ENCODE data around the gene TNFRSF1A. TPM values are rescaled to one million over a fixed set of nuclear protein-coding genes. Genes with fewer than 3 reads are reported as not detected.

Gene TNFRSF1A
- total RNA-seq, 1 experiment from 2014 or later: 59.9 TPM

GRCh38 chr12:6330192-6330591, 11.7 kb downstream of the TNFRSF1A start:
- Histone ChIP-seq H4K8ac (replicated peaks; ENCODE audit: insufficient read length, low read depth, low read length) (no peak overlapping the region), H2AK5ac (ENCODE audit: insufficient read length, low read length) (no peak overlapping the region), H2BK5ac (ENCODE audit: insufficient read length, low read length) (no peak overlapping the region), H3K4me1 (ENCODE audit: insufficient read depth, low read length) (peaks cover 8% of the 10 kb centered on the region; the same call in 1 of the 2 replicates), H3K9ac (ENCODE audit: extremely low read depth, insufficient read length, low read length) (no peak overlapping the region), H3K79me2 (ENCODE audit: insufficient read depth, low read length) (peaks cover 1% of the 10 kb centered on the region; the same call in 1 of the 2 replicates), H3K9me3 (ENCODE audit: control insufficient read depth, low read depth, low read length) (no peaks in the 10 kb centered on the region), H2BK20ac (ENCODE audit: low read depth, low read length, poor library complexity, severe bottlenecking) (no peak overlapping the region), H3K79me1 (ENCODE audit: insufficient read depth, low read depth, low read length, poor library complexity, severe bottlenecking) (no peaks in the 10 kb centered on the region), H3K56ac (ENCODE audit: insufficient read length, low read depth, low read length) (no peak overlapping the region), H2AFZ (ENCODE audit: low read length) (no peak overlapping the region), H4K20me1 (ENCODE audit: control insufficient read depth, insufficient read depth, insufficient read length) (no peaks in the 10 kb centered on the region), H3K27ac (ENCODE audit: insufficient read length, low read depth, low read length) (no peak overlapping the region), H3K27me3 (ENCODE audit: insufficient read depth, low read length) (no peaks in the 10 kb centered on the region), H2BK120ac (ENCODE audit: low read depth, low read length, poor library complexity, severe bottlenecking) (no peak overlapping the region), H2BK12ac (ENCODE audit: insufficient read length, low read depth, low read length) (no peak overlapping the region), H3K4me2 (ENCODE audit: insufficient read depth, insufficient read length, low read length) (no peak overlapping the region), H3K23me2 (ENCODE audit: insufficient read length, low read depth, low read length, poor library complexity, severe bottlenecking) (no peaks in the 10 kb centered on the region), H3K4ac (ENCODE audit: low read depth, low read length) (no peak overlapping the region), H3K23ac (ENCODE audit: insufficient read length, low read depth, low read length) (no peak overlapping the region), H2BK15ac (ENCODE audit: low read depth, low read length) (no peak overlapping the region), H3K14ac (ENCODE audit: insufficient read depth, low read length) (no peak overlapping the region), H4K91ac (ENCODE audit: insufficient read length, low read depth, low read length) (no peak overlapping the region), H3K18ac (ENCODE audit: insufficient read length, low read depth, low read length) (no peak overlapping the region), H3T11ph (ENCODE audit: low read length) (no peak overlapping the region), H4K5ac (ENCODE audit: insufficient read length, low read depth, low read length) (no peak overlapping the region)
- Mint-ChIP-seq H3K27me3 (ENCODE audit: low read depth) (no peaks in the 10 kb centered on the region), H3K4me3 (no peak overlapping the region), H3K36me3 (ENCODE audit: insufficient read depth in 1 of 3, low read depth in 3 of 3) (peaks cover 41 to 79% (median 64%) of the 10 kb centered on the region in 3 experiments; a peak in 6 of 7 replicates), H3K27ac (peak overlapping the region; percentile 32 to 84 (median 57); a peak in 3 of 7 replicates), H3K4me1 (peaks cover 24 to 42% of the 10 kb centered on the region in 2 experiments), H3K9me3 (no peaks in the 10 kb centered on the region)
- no CpG with 5 or more reads among the region's 5 CpGs for WGBS (ENCODE audit: extremely low coverage, insufficient read length, low lambda C conversion rate)
- TF ChIP-seq CTCF (conservative IDR thresholded peaks at IDR 0.05): no peak
- DNase-seq: no peak

All from H9 (cell line).